GM21576 (cell line): ENCODE data around the gene PACC1.
"Not testable (repeated sequence)": the region's sequence is repeated elsewhere in the genome, so short reads cannot be mapped to it uniquely, and the experiment has no call there.

Experiments
- ATAC-seq: cut with Tn5 transposase; IDR thresholded peaks from one replicate; pipeline ENCODE4 v1.9.1; 2021; ENCODE audit warnings: mild to moderate bottlenecking, moderate library complexity; ENCODE audit not compliant: unreplicated experiment

PACC1 gene

DNA sequence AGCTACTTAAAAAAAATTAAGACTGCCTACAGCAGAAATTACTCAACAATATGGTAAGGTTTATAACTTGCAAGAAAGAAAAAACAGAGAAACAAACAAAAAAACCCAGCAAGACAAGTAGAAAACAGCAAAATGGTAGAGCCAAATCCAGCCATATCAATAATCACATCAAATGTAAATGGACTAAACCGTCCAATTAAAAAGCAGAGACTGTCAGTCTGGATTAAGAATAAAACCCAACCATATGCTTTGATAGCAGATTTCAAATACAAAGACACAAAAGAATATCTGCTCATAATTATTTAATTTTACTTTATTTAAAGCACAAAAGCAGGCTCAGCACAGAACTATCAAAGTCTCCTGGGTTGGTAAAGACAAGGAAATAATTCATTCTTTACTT is 17.5 kb downstream of the PACC1 start:
- ATAC-seq, result no peak

DNA sequence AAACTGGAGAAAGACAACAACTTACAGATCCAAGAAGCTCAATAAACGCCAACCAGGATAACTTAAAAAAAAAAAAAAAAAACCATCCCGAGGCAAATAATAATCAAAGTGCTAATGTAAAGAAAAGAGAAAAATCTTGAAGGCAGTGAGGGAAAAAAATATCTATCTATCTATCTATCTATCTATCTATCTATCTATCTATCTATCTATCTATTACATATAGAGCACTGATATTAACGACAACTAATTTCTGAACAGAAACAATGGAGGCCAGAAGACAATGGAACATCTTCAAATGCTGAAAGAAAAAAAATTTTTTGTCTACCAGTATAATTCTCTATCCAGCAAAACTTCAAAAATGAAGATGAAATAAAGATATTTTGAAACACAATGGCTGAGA is 18.0 kb downstream of the PACC1 start:
- ATAC-seq, result no peak

GRCh38 chr1:212395678-212396437 is 18.8 kb downstream of the PACC1 start:
- ATAC-seq, result not testable (repeated sequence)

- ATAC-seq, result no peak
Measured at GRCh38 chr1:212388985-212389716, 25.5 kb downstream of the PACC1 start.

DNA sequence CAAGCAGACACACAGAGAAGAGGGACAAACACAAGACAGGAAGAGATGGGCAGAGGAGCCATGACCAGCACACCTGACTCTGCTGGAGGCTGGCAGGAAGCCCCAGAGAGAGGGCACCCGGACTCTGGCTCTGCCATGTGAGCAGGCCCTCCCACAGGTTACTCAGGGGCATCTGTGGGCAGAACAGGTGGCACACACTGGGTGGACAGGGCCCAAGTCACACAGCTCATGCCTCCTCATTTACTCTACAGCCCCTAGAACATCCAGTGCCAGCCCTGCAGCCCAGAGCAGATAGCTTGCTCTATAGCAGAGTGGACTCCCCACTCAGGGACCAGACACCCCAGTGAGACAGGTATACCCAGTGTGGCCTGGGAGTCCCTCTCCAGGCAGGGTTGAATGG is 28.7 kb downstream of the PACC1 start:
- no peak for ATAC-seq

GRCh38 chr1:212381397-212382035 is 33.2 kb downstream of the PACC1 start:
- no peak for ATAC-seq

DNA sequence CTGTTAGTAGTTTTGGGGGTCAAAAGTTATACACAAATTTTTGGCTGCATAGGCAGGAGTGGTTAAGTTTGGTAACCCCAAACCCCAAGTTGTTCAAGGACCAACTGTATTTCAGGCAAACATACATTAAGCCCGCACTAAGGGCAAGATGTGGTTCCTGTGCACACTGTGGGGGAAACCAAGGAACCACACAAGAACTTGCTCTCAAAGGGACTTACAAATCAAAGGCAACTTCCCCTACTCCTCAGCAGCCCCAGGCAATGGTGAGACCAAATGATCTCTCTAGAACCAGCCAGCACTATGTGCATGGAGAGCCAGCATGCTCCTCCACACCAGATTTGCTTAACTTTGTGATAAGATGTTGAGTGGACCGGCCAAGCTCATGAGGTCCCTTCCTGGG is 35.3 kb downstream of the PACC1 start:
- no peak for ATAC-seq

DNA sequence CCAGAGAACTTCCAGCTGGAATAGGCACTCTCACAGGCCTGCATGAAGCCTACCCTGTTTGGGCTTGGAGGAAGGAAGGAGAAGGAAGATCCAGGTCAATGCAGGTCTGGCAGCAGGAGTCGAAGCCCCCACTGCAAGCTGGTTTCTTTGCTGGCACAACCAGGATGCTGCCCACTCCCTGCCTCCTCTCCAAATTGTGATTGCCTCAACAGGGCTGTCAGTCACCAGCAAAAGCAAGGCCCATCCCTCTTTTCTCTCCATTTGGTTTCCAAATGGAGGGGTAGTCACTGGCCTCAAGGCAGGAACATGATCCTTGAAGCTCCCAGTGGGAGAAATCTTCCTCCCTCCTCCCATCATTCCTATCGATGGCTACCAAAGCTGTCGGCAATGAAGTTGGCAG is 37.0 kb downstream of the PACC1 start:
- ATAC-seq, result no peak

DNA sequence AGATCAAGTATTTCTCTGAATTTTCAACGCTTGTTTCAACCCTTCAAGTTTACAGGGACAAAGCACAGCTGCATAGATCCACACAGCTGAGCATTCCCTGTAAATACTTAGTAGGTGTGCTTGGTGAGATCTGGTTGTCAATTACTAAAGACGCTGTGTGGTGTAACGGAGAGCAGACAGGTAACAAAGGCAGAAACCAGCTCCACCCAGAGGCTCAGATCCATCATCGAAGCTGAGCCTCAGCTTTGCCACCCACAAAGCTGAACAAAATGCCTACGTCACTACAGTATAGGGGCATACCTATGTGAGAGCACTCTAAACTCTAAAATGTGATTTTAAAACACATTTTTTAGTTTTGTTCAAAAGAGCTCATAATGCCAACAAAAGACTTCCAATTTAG is 38.7 kb downstream of the PACC1 start:
- ATAC-seq, result no peak

- no peak for ATAC-seq
Measured at GRCh38 chr1:212368073-212368484, 46.6 kb downstream of the PACC1 start.

DNA sequence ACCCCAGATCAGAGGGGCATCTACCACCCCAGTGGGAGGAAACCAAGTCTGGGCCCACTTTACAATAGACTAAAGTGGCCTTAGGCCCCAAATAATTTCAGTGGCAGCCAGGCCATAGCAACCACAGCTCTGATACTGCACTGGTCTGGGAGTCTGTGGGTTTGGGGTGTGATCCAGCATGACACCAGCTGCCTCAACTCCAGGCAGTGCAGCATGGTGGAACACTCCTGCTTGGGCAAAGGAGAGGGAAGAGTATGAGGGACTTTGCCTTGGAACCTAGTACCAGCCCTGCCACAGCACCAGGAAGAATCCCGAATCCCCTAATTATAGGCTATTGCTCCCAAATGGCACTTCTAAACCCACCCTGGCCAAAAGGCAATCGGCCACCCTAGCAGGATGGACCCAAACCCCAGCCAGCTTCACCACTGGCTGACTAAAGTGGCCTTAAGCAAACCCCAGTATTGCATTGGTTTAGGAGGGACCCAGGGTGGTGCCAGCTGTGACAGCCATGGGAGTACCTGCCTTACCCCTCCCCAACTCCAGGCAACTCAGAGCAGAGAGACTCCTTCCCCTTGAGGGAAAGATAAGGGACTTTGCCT is 47.1 kb downstream of the PACC1 start:
- no peak for ATAC-seq

DNA sequence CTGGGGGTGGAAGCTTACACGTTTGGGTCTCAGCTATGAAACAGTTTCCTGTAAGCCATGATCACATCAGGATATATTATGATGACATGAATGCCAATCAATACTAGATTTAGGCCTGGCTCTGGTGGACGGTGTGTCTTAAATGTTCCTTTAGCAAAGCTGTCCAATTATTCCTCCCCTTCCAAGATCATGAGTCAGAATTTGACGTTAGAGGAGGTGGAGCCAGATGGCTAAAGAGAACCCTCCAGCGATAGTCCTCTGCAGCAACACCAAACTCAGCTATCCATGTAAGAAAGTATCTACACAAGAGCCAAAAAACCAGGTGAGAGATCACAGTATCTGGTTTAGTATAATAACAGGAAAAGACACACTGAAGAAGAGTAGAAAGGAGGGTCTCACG is 47.8 kb downstream of the PACC1 start:
- ATAC-seq, result no peak

DNA sequence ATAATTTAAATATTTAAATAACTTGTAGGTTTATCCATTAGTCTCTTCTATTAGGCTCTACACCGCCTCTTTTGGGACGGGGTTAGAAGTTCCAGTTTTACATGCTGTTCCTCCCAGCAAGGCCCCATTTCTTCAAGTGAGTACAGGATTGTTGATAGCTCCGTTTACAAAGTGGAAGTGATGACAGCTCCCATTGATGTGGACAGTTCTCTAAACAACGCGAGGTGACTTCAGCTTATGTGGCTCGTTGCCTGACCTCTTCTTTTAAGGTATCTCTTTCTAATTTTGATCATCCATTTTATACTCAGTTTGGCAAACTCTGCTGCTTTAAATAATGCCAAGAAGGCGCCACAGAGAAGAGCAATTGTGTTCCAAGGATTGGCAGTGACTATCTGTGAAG is 49.7 kb downstream of the PACC1 start:
- no peak for ATAC-seq

- ATAC-seq, result no peak
Measured at GRCh38 chr1:212359794-212360479, 54.7 kb downstream of the PACC1 start.

DNA sequence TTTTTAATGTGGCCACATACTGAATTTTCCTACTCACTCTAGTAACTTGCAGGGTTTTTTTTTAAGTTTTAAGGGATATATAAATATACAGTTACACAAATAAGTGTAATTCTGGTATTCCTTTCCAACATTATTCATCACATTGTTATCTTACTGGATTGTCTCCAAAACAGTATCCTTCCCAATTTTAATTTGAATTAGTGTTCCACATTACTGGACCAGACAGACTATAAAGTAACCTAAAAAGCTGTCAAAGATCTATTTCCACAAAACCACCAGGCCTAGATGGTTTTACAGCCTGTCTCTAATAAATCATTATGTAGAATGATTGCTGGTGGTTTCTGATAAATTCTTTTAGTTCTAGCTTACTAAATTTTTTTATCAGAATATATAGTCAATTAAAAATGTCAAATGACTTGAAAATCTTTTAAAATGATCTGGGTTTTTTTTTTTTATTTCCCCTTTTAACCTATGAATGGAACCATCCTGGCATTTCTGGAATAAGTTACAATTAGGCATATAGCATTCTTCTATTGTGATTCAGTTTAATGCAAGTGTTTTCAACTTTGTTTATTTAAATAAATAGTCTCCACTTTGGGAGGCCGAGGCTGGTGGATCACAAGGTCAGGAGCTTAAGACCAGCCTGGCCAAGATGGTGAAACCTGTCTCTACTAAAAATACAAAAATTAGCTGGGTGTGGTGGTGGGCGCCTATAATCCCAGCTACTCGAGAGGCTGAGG is 59.3 kb downstream of the PACC1 start:
- ATAC-seq, result no peak

DNA sequence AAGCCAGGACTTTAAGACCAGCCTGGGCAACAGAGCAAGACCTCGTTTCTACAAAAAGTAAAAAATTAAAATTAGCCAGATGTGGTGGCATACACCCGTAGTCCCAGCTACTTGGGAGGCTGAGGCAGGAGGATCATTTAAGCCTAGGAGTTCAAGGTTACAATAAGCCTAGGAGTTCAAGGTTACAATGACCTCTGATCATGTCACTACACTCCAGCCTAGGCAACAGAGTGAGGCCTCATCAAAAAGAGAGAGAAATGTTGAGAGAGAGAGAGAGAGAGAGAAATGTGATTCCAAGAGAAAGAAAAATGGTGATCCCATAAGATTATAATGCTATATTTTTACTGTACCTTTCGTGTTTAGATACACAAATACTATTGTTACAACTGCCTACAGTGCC is 60.2 kb downstream of the PACC1 start:
- no peak for ATAC-seq

GRCh38 chr1:212353181-212353580 is 61.5 kb downstream of the PACC1 start:
- no peak for ATAC-seq

DNA sequence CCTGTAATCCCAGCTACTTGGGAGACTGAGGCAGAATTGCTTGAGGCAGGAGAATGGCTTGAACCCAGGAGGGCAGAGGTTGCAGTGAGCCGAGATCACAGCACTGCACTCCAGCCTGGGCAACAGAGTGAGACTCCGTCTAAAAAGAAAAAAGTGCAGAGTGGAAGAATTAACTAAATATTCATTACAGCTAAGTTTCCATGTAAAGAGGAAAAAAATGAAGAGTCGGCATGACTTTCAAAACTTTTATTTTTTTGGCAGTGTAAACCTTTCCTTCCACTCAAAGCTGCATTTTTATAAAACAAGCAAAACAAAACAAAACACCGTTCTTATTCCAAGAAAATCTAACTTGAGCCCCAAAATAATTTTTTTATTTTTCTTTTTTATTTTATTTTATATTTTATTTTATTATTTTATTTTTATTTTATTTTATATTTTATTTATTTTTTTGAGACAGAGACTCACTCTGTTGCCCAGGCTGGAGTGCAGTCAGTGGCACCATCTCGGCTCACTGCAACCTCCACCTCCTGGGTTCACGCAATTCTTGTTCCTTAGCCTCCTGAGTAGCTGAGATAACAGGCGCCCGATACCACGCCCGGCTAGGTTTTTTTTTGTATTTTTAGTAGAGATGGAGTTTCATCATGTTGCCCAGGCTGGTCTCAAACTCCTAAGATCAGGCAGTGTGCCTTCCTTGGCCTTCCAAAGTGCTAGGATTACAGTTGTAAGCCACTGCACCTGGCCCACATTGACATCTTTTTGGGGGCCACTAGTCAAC is 62.9 kb downstream of the PACC1 start:
- no peak for ATAC-seq

- no peak for ATAC-seq
Measured at GRCh38 chr1:212346601-212347000, 68.1 kb downstream of the PACC1 start.

GRCh38 chr1:212344905-212345304 is 69.8 kb downstream of the PACC1 start:
- no peak for ATAC-seq
